ENCODE measurements around the gene APOC1. TPM values are rescaled to one million over a fixed set of nuclear protein-coding genes. Genes with fewer than 3 reads are reported as not detected.

APOC1 gene
- total RNA-seq, 1 experiment from 2014 or later: 48.5 TPM

- ATAC-seq: no peak
- H3K27me3 ChIP-seq (ENCODE audit: control insufficient read depth, insufficient read depth, low read length): no peaks in the 10 kb centered on the region
- DNase-seq (ENCODE audit: low read depth, low spot score): no peak
- in situ Hi-C loops (cut with HindIII; ENCODE audit: low pct_unique_long_range_greater_than_20kb, low sequenced_read_pairs) (no loop called here), intact Hi-C loops (cut with micrococcal nuclease; ENCODE audit: unreplicated experiment) (no loop called here)
- H3K4me1 ChIP-seq (ENCODE audit: control insufficient read depth, insufficient read depth, low read length): no peaks in the 10 kb centered on the region
- no peaks in the 10 kb centered on the region for H3K9me3 ChIP-seq (ENCODE audit: control insufficient read depth, insufficient read depth, low read depth, low read length)
- no TSS peak for BruUV-seq (replicated peaks)
- no peak within 1 kb of the TSS for H3K4me3 ChIP-seq (ENCODE audit: low read depth in 2 of 2, low read length in 2 of 2)
- no peak for TF ChIP-seq POLR2AphosphoS5 (IDR thresholded peaks at IDR 0.05; ENCODE audit: low read depth, low read length)
- no peak for TF ChIP-seq SIN3A (IDR thresholded peaks at IDR 0.05; ENCODE audit: borderline replicate concordance, insufficient read depth, low read depth, low read length)
- TF ChIP-seq CTCF (IDR thresholded peaks at IDR 0.05): no peak
- TF ChIP-seq TCF7L2 (IDR thresholded peaks at IDR 0.05; ENCODE audit: low read depth, low read length): no peak
- H3K27ac ChIP-seq (ENCODE audit: low read length): no peak within 1 kb of the TSS
- no peaks in the 10 kb centered on the region for H3K36me3 ChIP-seq (ENCODE audit: control insufficient read depth, insufficient read depth, low read length)
- ChIA-PET CTCF (no interaction called here), POLR2A (interaction anchor here (0.5 kb wide), 1 partner anchor 12 kb away, joined by 3 read pairs; no protein-coding TSS in a partner anchor)
These were observed 27.7 kb downstream of the APOC1 start, which contains the start of gene APOC4 for GRCh38 chr19:44942067-44942571. APOC4 (plus strand) TSS chr19:44942237; CDS start chr19:44942278, 41 bp downstream.

GRCh38 chr19:44943801-44944249, 29.4 kb downstream of the APOC1 start:
- Histone ChIP-seq H3K9me3 (ENCODE audit: control insufficient read depth, insufficient read depth, low read depth, low read length) (no peaks in the 10 kb centered on the region), H3K27ac (ENCODE audit: low read length) (no peak overlapping the region), H3K27me3 (ENCODE audit: control insufficient read depth, insufficient read depth, low read length) (no peaks in the 10 kb centered on the region), H3K4me3 (ENCODE audit: low read depth in 2 of 2, low read length in 2 of 2) (no peak overlapping the region), H3K4me1 (ENCODE audit: control insufficient read depth, insufficient read depth, low read length) (no peaks in the 10 kb centered on the region), H3K36me3 (ENCODE audit: control insufficient read depth, insufficient read depth, low read length) (no peaks in the 10 kb centered on the region)
- CTCF ChIA-PET: interaction anchor here (1.1 kb wide), 1 partner anchor 15 kb away, joined by 8 read pairs; no protein-coding TSS in a partner anchor
- BruUV-seq (replicated peaks): no TSS peak
- in situ Hi-C loops (cut with HindIII; ENCODE audit: low pct_unique_long_range_greater_than_20kb, low sequenced_read_pairs): no loop called here
- intact Hi-C loops (cut with micrococcal nuclease; ENCODE audit: unreplicated experiment): no loop called here
- DNase-seq (ENCODE audit: low read depth, low spot score) (no peak), ATAC-seq (no peak)
- TF ChIP-seq CTCF (IDR thresholded peaks at IDR 0.05) (no peak), POLR2AphosphoS5 (IDR thresholded peaks at IDR 0.05; ENCODE audit: low read depth, low read length) (no peak), REST (IDR thresholded peaks at IDR 0.05; ENCODE audit: insufficient read depth in 1 of 2, low read depth in 2 of 2, low read length in 1 of 2) (no peak), SIN3A (IDR thresholded peaks at IDR 0.05; ENCODE audit: borderline replicate concordance, insufficient read depth, low read depth, low read length) (no peak), TCF7L2 (IDR thresholded peaks at IDR 0.05; ENCODE audit: low read depth, low read length) (no peak)
- POLR2A ChIA-PET: no interaction called here

All from Panc1 (cell line).